ENCODE measurements around the gene ADARB1. TPM values are rescaled to one million over a fixed set of nuclear protein-coding genes. Genes with fewer than 3 reads are reported as not detected.

The ADARB1 gene
- total RNA-seq, 3 donors from 2014 or later (not counting 1 experiment from before 2014, with no cell fraction given) = 20.7 to 28.0 (median 26.6) TPM

DNA sequence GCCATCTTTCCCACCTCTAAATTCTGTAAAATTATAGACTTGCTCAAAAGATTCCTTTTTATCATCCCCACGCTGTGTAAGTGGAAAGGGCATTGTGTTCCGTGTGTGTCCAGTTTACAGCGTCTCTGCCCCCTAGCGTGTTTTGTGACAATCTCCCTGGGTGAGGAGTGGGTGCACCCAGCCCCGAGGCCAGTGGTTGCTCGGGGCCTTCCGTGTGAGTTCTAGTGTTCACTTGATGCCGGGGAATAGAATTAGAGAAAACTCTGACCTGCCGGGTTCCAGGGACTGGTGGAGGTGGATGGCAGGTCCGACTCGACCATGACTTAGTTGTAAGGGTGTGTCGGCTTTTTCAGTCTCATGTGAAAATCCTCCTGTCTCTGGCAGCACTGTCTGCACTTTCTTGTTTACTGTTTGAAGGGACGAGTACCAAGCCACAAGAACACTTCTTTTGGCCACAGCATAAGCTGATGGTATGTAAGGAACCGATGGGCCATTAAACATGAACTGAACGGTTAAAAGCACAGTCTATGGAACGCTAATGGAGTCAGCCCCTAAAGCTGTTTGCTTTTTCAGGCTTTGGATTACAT, 151.5 kb downstream of the ADARB1 start:
- Mint-ChIP-seq H3K4me1 (peaks cover 28 to 33% of the 10 kb centered on the region in 2 donors), H3K27ac (no peak overlapping the region), H3K9me3 (no peaks in the 10 kb centered on the region), H3K4me3 (no peak overlapping the region), H3K36me3 (no peaks in the 10 kb centered on the region), H3K27me3 (ENCODE audit: low read depth in 2 of 2) (peaks cover 21 to 25% of the 10 kb centered on the region in 2 donors)
- Histone ChIP-seq H3K36me3 (ENCODE audit: control insufficient read depth, insufficient read depth, low read length) (peaks cover 2% of the 10 kb centered on the region), H3K4me3 (ENCODE audit: low read length) (no peak overlapping the region), H3K4me1 (ENCODE audit: control insufficient read depth, insufficient read depth, low read length) (peaks cover 39% of the 10 kb centered on the region), H3K9me3 (ENCODE audit: control insufficient read depth, insufficient read depth, low read length) (no peaks in the 10 kb centered on the region), H3K27ac (ENCODE audit: low read length) (no peak overlapping the region), H3K27me3 (ENCODE audit: control insufficient read depth, insufficient read depth, low read length) (no peaks in the 10 kb centered on the region)
- 89% methylated on average over 16 of the region's 16 CpGs for WGBS (ENCODE audit: insufficient coverage)
- TF ChIP-seq, protein P1, sequence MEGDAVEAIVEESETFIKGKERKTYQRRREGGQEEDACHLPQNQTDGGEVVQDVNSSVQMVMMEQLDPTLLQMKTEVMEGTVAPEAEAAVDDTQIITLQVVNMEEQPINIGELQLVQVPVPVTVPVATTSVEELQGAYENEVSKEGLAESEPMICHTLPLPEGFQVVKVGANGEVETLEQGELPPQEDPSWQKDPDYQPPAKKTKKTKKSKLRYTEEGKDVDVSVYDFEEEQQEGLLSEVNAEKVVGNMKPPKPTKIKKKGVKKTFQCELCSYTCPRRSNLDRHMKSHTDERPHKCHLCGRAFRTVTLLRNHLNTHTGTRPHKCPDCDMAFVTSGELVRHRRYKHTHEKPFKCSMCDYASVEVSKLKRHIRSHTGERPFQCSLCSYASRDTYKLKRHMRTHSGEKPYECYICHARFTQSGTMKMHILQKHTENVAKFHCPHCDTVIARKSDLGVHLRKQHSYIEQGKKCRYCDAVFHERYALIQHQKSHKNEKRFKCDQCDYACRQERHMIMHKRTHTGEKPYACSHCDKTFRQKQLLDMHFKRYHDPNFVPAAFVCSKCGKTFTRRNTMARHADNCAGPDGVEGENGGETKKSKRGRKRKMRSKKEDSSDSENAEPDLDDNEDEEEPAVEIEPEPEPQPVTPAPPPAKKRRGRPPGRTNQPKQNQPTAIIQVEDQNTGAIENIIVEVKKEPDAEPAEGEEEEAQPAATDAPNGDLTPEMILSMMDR (IDR thresholded peaks at IDR 0.05) = no peak
- no peak for DNase-seq
- ATAC-seq = no peak
- intact Hi-C loops (cut with micrococcal nuclease) = loop anchor here (5.0 kb wide), 1 partner anchor 41 kb away; no protein-coding TSS in a partner anchor

DNA sequence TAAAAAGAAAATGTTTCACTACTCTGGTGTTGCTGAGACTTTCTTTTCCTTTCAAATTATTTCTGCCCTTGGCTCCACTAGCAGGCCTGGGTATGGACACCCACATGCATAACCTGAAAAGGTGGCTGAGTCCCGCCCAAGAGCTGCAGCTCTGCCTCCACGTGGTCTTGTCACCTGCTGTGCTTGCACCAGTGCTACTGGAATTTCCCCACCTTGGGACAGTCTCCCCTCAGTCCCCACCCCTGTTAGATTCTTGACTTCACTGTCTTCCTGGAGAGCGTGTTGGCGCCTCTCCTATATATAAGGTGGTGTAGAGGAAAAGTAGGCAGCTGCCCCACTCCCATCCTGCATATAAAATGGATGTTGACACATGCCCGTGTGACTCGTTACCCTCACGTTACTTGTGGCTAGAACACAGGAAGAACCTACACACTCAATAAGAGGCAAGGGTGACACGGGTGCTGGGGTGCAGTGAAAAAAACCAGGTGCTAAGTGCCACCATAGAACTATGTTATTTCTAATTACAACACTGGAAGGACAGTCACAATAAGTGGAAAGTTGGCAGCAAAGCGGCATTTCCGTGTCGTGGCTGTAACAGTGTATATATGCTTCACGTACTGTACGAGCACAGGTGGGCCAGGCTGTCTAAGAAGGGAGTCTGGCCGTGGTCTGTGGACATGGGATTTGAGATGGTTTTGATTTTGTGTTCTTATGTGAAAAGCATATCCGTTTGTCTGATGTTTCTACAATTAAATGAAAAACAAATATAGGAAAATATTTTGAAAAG, 152.4 kb downstream of the ADARB1 start:
- Histone ChIP-seq H3K27me3 (ENCODE audit: control insufficient read depth, insufficient read depth, low read length) (no peaks in the 10 kb centered on the region), H3K9me3 (ENCODE audit: control insufficient read depth, insufficient read depth, low read length) (no peaks in the 10 kb centered on the region), H3K4me3 (ENCODE audit: low read length) (no peak overlapping the region), H3K27ac (ENCODE audit: low read length) (no peak overlapping the region), H3K36me3 (ENCODE audit: control insufficient read depth, insufficient read depth, low read length) (peaks cover 2% of the 10 kb centered on the region), H3K4me1 (ENCODE audit: control insufficient read depth, insufficient read depth, low read length) (peaks cover 39% of the 10 kb centered on the region)
- Mint-ChIP-seq H3K4me1 (peaks cover 28 to 33% of the 10 kb centered on the region in 2 donors), H3K36me3 (no peaks in the 10 kb centered on the region), H3K27me3 (ENCODE audit: low read depth in 2 of 2) (peaks cover 22 to 28% of the 10 kb centered on the region in 2 donors), H3K9me3 (no peaks in the 10 kb centered on the region), H3K27ac (peak overlapping the region; percentile 75 to 83), H3K4me3 (peak overlapping the region; percentile 62)
- WGBS (ENCODE audit: insufficient coverage) = 47% methylated on average over 14 of the region's 15 CpGs
- TF ChIP-seq, protein P1 (IDR thresholded peaks at IDR 0.05) = no peak
- DNase-seq = peak; percentile 33 to 72
- intact Hi-C loops (cut with micrococcal nuclease) = loop anchor here (5.0 kb wide), 1 partner anchor 41 kb away; no protein-coding TSS in a partner anchor
- peak; percentile 58 to 67 (median 64) for ATAC-seq

DNA sequence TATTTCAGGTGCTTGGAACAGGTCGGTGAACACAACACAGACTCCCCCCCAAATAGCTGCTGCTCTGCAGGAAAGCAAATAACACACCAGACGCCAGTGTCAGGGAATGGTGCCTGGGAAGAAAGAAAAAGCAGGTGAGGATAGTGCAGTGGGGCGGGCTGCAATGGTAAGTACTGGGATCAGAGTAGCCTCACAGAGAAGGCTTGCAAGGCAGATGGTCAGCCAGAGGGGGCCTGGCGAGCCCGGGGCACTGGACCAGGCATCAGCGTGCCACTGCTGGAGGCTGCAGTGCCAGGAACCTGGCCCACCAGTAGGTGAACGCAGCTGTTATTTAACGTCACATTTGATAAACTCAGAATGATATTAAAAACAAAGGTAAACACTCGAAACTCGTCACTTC, 153.4 kb downstream of the ADARB1 start:
- peak overlapping the region in 1 of 2 donors; percentile 83 for H3K27ac Mint-ChIP-seq
- no peaks in the 10 kb centered on the region for H3K36me3 ChIP-seq (ENCODE audit: control insufficient read depth, insufficient read depth, low read length)
- H3K9me3 Mint-ChIP-seq = no peaks in the 10 kb centered on the region
- peaks cover 31 to 38% of the 10 kb centered on the region in 2 donors for H3K27me3 Mint-ChIP-seq (ENCODE audit: low read depth in 2 of 2)
- H3K27me3 ChIP-seq (ENCODE audit: control insufficient read depth, insufficient read depth, low read length) = peaks cover 6% of the 10 kb centered on the region
- DNase-seq = no peak
- intact Hi-C loops (cut with micrococcal nuclease) = loop anchor here (5.0 kb wide), 1 partner anchor 40 kb away; no protein-coding TSS in a partner anchor
- H3K4me1 ChIP-seq (ENCODE audit: control insufficient read depth, insufficient read depth, low read length) = peaks cover 39% of the 10 kb centered on the region
- H3K4me3 ChIP-seq (ENCODE audit: low read length) = no peak overlapping the region
- H3K9me3 ChIP-seq (ENCODE audit: control insufficient read depth, insufficient read depth, low read length) = no peaks in the 10 kb centered on the region
- TF ChIP-seq, protein P1 (IDR thresholded peaks at IDR 0.05) = no peak
- WGBS (ENCODE audit: insufficient coverage) = 73% methylated on average over 9 of the region's 10 CpGs
- no peak for ATAC-seq
- peaks cover 28 to 33% of the 10 kb centered on the region in 2 donors for H3K4me1 Mint-ChIP-seq
- no peak overlapping the region for H3K27ac ChIP-seq (ENCODE audit: low read length)
- H3K4me3 Mint-ChIP-seq = peak overlapping the region; percentile 59
- no peaks in the 10 kb centered on the region for H3K36me3 Mint-ChIP-seq
